DND-41 (cell line): ENCODE data around the gene GALNTL6.

Experiments used
- ATAC-seq: fragments of 200-7000 bp; cut with Tn5 transposase; 3 replicates; pipeline ENCODE4 v1.9.1; 2021; ENCODE audit warnings: low read depth; ENCODE audit not compliant: insufficient read depth
- DNase-seq: peaks from one replicate; pipeline ENCODE4 v3.0.0-alpha.2; 2020
- H2AFZ ChIP-seq: 2 replicates; pipeline ENCODE4 v1.6.0; 2012; ENCODE audit warnings: low read depth, low read length
- H3K27ac ChIP-seq: 2 replicates; pipeline ENCODE4 v1.5.1; 2012; ENCODE audit warnings: low read length, inconsistent platforms
- H3K27me3 ChIP-seq: fragments of 200-600 bp; sonication (generic); 2 replicates; pipeline ENCODE4 v1.6.0; 2012; ENCODE audit warnings: low read length, mild to moderate bottlenecking, inconsistent platforms; ENCODE audit not compliant: insufficient read depth, poor library complexity
- H3K36me3 ChIP-seq: 2 replicates; pipeline ENCODE4 v1.5.1; 2012; ENCODE audit warnings: low read length, inconsistent platforms; ENCODE audit not compliant: insufficient read depth
- H3K4me1 ChIP-seq: 2 replicates; pipeline ENCODE4 v1.5.1; 2012; ENCODE audit warnings: mild to moderate bottlenecking, low read length; ENCODE audit not compliant: insufficient read depth
- H3K4me2 ChIP-seq: 2 replicates; pipeline ENCODE4 v1.6.0; 2012; ENCODE audit warnings: mild to moderate bottlenecking, moderate library complexity, low read length, inconsistent platforms; ENCODE audit not compliant: insufficient read depth
- H3K4me3 ChIP-seq, 2 experiments: fragments of 200-600 bp in 1 of 2; shearing (Covaris generic) in 1 of 2; 2 replicates each; pipeline ENCODE4 v1.5.1; 2012 to 2016; ENCODE audit warnings: inconsistent platforms in 2 of 2, low read length in 2 of 2, mild to moderate bottlenecking in 2 of 2, low read depth in 1 of 2, moderate library complexity in 1 of 2
- H3K79me2 ChIP-seq: 2 replicates; pipeline ENCODE4 v1.6.0; 2012; ENCODE audit warnings: low read length, inconsistent platforms; ENCODE audit not compliant: insufficient read depth
- H3K9ac ChIP-seq: 2 replicates; pipeline ENCODE4 v1.6.0; 2012; ENCODE audit warnings: low read depth, mild to moderate bottlenecking, inconsistent platforms, low read length, moderate library complexity
- H3K9me3 ChIP-seq: 2 replicates; pipeline ENCODE4 v1.5.1; 2012; ENCODE audit warnings: low read length, moderate library complexity, mild to moderate bottlenecking, inconsistent platforms; ENCODE audit not compliant: insufficient read depth, severe bottlenecking
- H4K20me1 ChIP-seq: 2 replicates; pipeline ENCODE4 v1.6.0; 2012; ENCODE audit warnings: low read length; ENCODE audit not compliant: insufficient read depth
- CTCF ChIP-seq: IDR thresholded peaks from 2 replicates; pipeline ENCODE4 v1.5.1; 2012; ENCODE audit warnings: borderline replicate concordance, low read length, moderate library complexity, mild to moderate bottlenecking; ENCODE audit not compliant: poor library complexity, severe bottlenecking; ENCODE audit errors: extremely low read depth
- EZH2 ChIP-seq: IDR thresholded peaks from 3 replicates; pipeline ENCODE4 v1.6.1; 2012; ENCODE audit warnings: borderline replicate concordance, low read depth, mild to moderate bottlenecking, moderate library complexity, low read length, inconsistent platforms; ENCODE audit not compliant: severe bottlenecking

GALNTL6 gene

GRCh38 chr4:172786039-172786792 lies 973.0 kb downstream of the GALNTL6 start:
- Histone ChIP-seq H3K9me3 (no peaks in the 10 kb centered on the region), H3K9ac (no peak overlapping the region), H4K20me1 (no peaks in the 10 kb centered on the region), H3K36me3 (no peaks in the 10 kb centered on the region), H3K4me3 (no peak overlapping the region), H3K4me2 (no peak overlapping the region), H2AFZ (no peak overlapping the region), H3K4me1 (no peaks in the 10 kb centered on the region), H3K79me2 (no peaks in the 10 kb centered on the region), H3K27ac (no peak overlapping the region), H3K27me3 (no peaks in the 10 kb centered on the region)
- no peak for TF ChIP-seq EZH2
- no peak for TF ChIP-seq CTCF
- DNase-seq (no peak), ATAC-seq (no peak)

- no peaks in the 10 kb centered on the region for H3K27me3 ChIP-seq
- no peaks in the 10 kb centered on the region for H3K9me3 ChIP-seq
- no peaks in the 10 kb centered on the region for H4K20me1 ChIP-seq
- no peak overlapping the region for H3K4me2 ChIP-seq
- no peaks in the 10 kb centered on the region for H3K36me3 ChIP-seq
- ATAC-seq (no peak), DNase-seq (no peak)
- no peak overlapping the region for H3K9ac ChIP-seq
- no peak overlapping the region for H2AFZ ChIP-seq
- H3K27ac ChIP-seq, result no peak overlapping the region
- TF ChIP-seq EZH2, result no peak
- TF ChIP-seq CTCF, result no peak
- H3K4me3 ChIP-seq, result no peak overlapping the region
- H3K79me2 ChIP-seq, result no peaks in the 10 kb centered on the region
- H3K4me1 ChIP-seq, result no peaks in the 10 kb centered on the region
Measured at GRCh38 chr4:172787111-172787510, 973.9 kb downstream of the GALNTL6 start.

- H3K27ac ChIP-seq, result no peak overlapping the region
- TF ChIP-seq EZH2 (no peak), CTCF (no peak)
- no peaks in the 10 kb centered on the region for H3K4me1 ChIP-seq
- no peaks in the 10 kb centered on the region for H3K9me3 ChIP-seq
- H2AFZ ChIP-seq, result no peak overlapping the region
- H3K4me2 ChIP-seq, result no peak overlapping the region
- ATAC-seq (no peak), DNase-seq (no peak)
- H3K4me3 ChIP-seq, result no peak overlapping the region
- no peak overlapping the region for H3K9ac ChIP-seq
- H4K20me1 ChIP-seq, result no peaks in the 10 kb centered on the region
- no peaks in the 10 kb centered on the region for H3K27me3 ChIP-seq
- no peaks in the 10 kb centered on the region for H3K36me3 ChIP-seq
- H3K79me2 ChIP-seq, result no peaks in the 10 kb centered on the region
Measured at GRCh38 chr4:172791841-172792240, 978.6 kb downstream of the GALNTL6 start.
